ENCODE data around the gene C10orf90. TPM values are rescaled to one million over a fixed set of nuclear protein-coding genes. Genes with fewer than 3 reads are reported as not detected.

The C10orf90 gene
- total RNA-seq, 1 donor from 2014 or later, result not detected

GRCh38 chr10:126580873-126581647 is 89.4 kb downstream of the C10orf90 start:
- H3K36me3 Mint-ChIP-seq (ENCODE audit: low read depth, unreplicated experiment), result no peaks in the 10 kb centered on the region
- no peaks in the 10 kb centered on the region for H3K4me1 Mint-ChIP-seq (ENCODE audit: unreplicated experiment)
- no peak overlapping the region for H3K27ac Mint-ChIP-seq (ENCODE audit: unreplicated experiment)
- no peaks in the 10 kb centered on the region for H3K27me3 Mint-ChIP-seq (ENCODE audit: unreplicated experiment)
- H3K9me3 Mint-ChIP-seq (ENCODE audit: unreplicated experiment), result no peaks in the 10 kb centered on the region
- DNase-seq (ENCODE audit: low spot score), result no peak
- H3K4me3 Mint-ChIP-seq (ENCODE audit: unreplicated experiment), result no peak overlapping the region
- TF ChIP-seq CTCF (IDR thresholded peaks at IDR 0.05; ENCODE audit: unreplicated experiment), result no peak

GRCh38 chr10:126576336-126576735 is 94.2 kb downstream of the C10orf90 start:
- Mint-ChIP-seq H3K4me3 (ENCODE audit: unreplicated experiment) (no peak overlapping the region), H3K4me1 (ENCODE audit: unreplicated experiment) (no peaks in the 10 kb centered on the region), H3K27me3 (ENCODE audit: unreplicated experiment) (no peaks in the 10 kb centered on the region), H3K27ac (ENCODE audit: unreplicated experiment) (no peak overlapping the region), H3K36me3 (ENCODE audit: low read depth, unreplicated experiment) (no peaks in the 10 kb centered on the region), H3K9me3 (ENCODE audit: unreplicated experiment) (no peaks in the 10 kb centered on the region)
- DNase-seq (ENCODE audit: low spot score), result no peak
- TF ChIP-seq CTCF (IDR thresholded peaks at IDR 0.05; ENCODE audit: unreplicated experiment), result no peak

- DNase-seq (ENCODE audit: low spot score), result no peak
- no peak for TF ChIP-seq CTCF (IDR thresholded peaks at IDR 0.05; ENCODE audit: unreplicated experiment)
- H3K36me3 Mint-ChIP-seq (ENCODE audit: low read depth, unreplicated experiment), result no peaks in the 10 kb centered on the region
- peaks cover 4% of the 10 kb centered on the region for H3K9me3 Mint-ChIP-seq (ENCODE audit: unreplicated experiment)
- H3K4me3 Mint-ChIP-seq (ENCODE audit: unreplicated experiment), result no peak overlapping the region
- H3K4me1 Mint-ChIP-seq (ENCODE audit: unreplicated experiment), result peaks cover 4% of the 10 kb centered on the region
- peaks cover 4% of the 10 kb centered on the region for H3K27me3 Mint-ChIP-seq (ENCODE audit: unreplicated experiment)
- H3K27ac Mint-ChIP-seq (ENCODE audit: unreplicated experiment), result no peak overlapping the region
Measured at GRCh38 chr10:126570621-126571602, 99.6 kb downstream of the C10orf90 start.

GRCh38 chr10:126570245-126570570 is 100.3 kb downstream of the C10orf90 start:
- no peak for TF ChIP-seq CTCF (IDR thresholded peaks at IDR 0.05; ENCODE audit: unreplicated experiment)
- Mint-ChIP-seq H3K4me1 (ENCODE audit: unreplicated experiment) (peaks cover 4% of the 10 kb centered on the region), H3K4me3 (ENCODE audit: unreplicated experiment) (no peak overlapping the region), H3K27ac (ENCODE audit: unreplicated experiment) (no peak overlapping the region), H3K36me3 (ENCODE audit: low read depth, unreplicated experiment) (no peaks in the 10 kb centered on the region), H3K9me3 (ENCODE audit: unreplicated experiment) (peaks cover 4% of the 10 kb centered on the region), H3K27me3 (ENCODE audit: unreplicated experiment) (peaks cover 6% of the 10 kb centered on the region)
- no peak for DNase-seq (ENCODE audit: low spot score)

All from endothelial cell (in vitro differentiated cells).